Stimulated activated CD8-positive, alpha-beta memory T cell treated with anti-CD3 and anti-CD28 coated beads, Interleukin-12 subunit alpha, Interleukin-12 subunit beta, amount 100 ng/mL, for 1 hour (primary cell): ENCODE data around the gene DOC2A.
"Not testable (repeated sequence)": the region's sequence is repeated elsewhere in the genome, so short reads cannot be mapped to it uniquely, and the experiment has no call there.

Experiments
- DNase-seq: peaks from one replicate; pipeline ENCODE4 v3.0.0-alpha.2; 2020; ENCODE audit warnings: low read depth

DOC2A gene

GRCh38 chr16:30010844-30011713 lies at the start of gene DOC2A:
Gene DOC2A, minus strand, starts transcription at chr16:30011027. Its CDS starts 805 bp downstream, at chr16:30010222.
- no peak for DNase-seq

- no peak for DNase-seq
Measured at GRCh38 chr16:30060346-30060745, 49.5 kb upstream of the DOC2A start.

- no peak for DNase-seq
Measured at GRCh38 chr16:30054959-30055553, 44.2 kb upstream of the DOC2A start.

GRCh38 chr16:30054451-30054850 lies 43.6 kb upstream of the DOC2A start:
- DNase-seq, result no peak

GRCh38 chr16:30053376-30054015 lies 42.7 kb upstream of the DOC2A start:
- DNase-seq, result no peak

GRCh38 chr16:30052671-30053372 lies 42.0 kb upstream of the DOC2A start:
- DNase-seq, result peak; percentile 89

DNA sequence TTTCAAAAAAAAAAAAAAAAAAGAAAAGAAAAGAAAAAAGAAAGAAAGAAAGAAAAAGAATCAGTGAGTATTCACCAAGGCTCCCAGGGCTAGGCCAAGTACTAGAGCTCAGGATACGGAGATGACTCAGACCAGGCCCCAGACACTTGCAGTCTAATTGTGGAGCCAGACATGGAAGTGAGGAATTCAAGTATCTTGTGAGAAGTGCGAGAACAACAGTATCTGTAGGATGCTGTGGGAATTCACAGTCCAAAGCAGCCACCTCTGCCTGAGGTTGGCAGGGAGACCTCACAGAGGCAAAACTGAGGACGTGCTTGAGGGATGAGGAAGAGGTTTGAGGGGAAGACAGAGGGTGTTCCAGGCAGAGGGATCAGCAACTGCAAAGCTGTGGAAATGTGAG lies 40.7 kb upstream of the DOC2A start:
- DNase-seq, result no peak

GRCh38 chr16:30049871-30050270 lies 39.0 kb upstream of the DOC2A start:
- no peak for DNase-seq

DNA sequence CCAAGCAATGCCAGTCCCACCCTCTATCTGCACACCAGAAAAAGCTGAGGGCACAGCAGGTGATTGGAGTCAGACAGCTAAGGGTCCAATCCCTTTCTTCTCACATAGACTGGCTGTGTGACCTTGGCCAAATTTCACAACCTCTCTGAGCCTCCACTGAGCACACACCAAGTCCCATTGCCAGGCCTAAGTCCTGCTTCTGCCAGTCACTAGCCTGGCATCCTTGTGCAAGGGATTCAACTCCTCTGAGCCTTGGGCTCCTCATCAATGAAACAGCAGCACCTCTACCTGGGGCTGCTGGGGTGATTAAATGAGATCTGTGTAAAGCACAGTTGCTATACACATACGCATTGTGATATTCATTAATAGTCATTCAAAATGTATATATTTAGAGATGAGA lies 35.8 kb upstream of the DOC2A start:
- DNase-seq, result no peak

- DNase-seq, result no peak
Measured at GRCh38 chr16:30046178-30046577, 35.4 kb upstream of the DOC2A start.

DNA sequence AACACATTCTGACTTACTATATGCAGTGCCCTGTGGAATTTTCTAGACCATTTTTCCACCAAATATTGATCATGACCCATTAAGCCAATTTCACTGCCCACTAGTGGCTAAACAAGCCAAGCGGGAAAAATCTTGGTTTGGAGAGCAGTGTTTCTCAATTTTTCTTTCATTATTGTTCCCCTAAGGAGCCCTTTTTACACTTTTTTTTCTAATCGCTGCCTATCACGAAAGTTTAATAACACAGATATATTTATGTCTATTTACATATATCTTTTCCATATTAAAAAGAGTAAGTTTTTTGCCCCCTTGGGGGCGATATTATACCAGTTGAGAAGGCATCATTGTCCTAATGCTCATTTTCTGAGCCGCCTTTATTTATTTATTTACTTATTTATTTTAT lies 31.0 kb upstream of the DOC2A start:
- no peak for DNase-seq

- not testable (repeated sequence) for DNase-seq
Measured at GRCh38 chr16:30040690-30041089, 29.9 kb upstream of the DOC2A start.

DNA sequence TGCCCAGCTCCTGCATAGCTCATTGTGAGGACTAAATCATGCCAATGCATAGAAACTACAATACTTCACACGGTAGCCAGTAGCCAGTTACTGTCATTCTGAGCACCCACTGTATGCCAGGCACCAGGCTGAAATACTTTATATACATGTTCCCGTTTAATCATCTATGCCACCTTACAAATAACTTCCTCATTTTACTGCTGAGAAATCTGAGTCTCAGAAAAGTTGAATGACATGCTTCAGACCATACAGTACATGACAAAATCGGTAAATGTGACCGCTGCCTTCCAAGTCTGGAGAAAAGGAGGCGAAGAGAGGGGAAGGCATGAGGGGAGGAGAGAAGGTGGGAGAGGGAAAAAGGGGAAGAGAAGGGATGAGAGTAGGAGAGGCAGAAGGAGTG lies 29.4 kb upstream of the DOC2A start:
- no peak for DNase-seq

GRCh38 chr16:30033270-30033669 lies 22.4 kb upstream of the DOC2A start:
- no peak for DNase-seq

DNA sequence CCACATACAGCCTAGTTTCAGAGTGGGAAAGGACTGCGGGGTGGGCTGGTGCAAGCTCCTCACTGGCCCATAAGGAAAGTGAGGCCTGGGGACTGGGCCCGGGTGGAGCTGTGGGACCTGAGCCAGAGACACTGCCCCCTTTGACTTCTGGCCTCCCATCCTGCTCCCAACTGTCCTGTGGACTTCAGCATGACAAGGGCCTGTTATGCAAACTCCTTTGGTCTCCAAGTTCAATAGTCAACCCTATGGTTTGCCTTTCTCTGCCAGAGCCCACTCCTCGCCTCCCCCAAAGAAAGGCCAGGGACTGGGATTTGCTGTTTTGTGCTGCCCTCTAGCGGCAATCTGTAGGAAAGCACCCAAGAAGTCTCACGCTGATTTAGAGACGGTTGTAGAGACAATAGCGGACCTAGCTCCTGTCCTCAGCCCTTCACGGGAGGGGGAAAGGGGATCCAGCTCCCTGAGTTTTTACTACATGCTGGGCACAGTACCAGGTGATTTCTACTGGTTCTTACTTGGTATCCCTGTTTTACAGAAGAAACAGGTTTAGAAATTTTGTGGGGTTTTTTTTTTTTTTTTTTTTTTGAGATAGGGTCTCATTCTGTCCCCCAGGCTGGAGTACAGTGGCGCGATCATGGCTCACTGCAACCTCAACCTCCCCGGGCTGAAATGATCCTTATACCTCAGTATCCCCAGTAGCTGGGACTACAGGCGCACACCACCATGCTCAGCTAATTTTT lies 21.4 kb upstream of the DOC2A start:
- peak; percentile 28 for DNase-seq

- DNase-seq, result no peak
Measured at GRCh38 chr16:30031477-30031918, 20.7 kb upstream of the DOC2A start.

GRCh38 chr16:30030841-30031413 lies 20.1 kb upstream of the DOC2A start, which contains the start of gene TLCD3B:
Gene TLCD3B, minus strand, starts transcription at chr16:30031271. Its CDS starts 744 bp downstream, at chr16:30030527.
- no peak for DNase-seq

GRCh38 chr16:30030011-30030685 lies 19.3 kb upstream of the DOC2A start:
- DNase-seq, result no peak

DNA sequence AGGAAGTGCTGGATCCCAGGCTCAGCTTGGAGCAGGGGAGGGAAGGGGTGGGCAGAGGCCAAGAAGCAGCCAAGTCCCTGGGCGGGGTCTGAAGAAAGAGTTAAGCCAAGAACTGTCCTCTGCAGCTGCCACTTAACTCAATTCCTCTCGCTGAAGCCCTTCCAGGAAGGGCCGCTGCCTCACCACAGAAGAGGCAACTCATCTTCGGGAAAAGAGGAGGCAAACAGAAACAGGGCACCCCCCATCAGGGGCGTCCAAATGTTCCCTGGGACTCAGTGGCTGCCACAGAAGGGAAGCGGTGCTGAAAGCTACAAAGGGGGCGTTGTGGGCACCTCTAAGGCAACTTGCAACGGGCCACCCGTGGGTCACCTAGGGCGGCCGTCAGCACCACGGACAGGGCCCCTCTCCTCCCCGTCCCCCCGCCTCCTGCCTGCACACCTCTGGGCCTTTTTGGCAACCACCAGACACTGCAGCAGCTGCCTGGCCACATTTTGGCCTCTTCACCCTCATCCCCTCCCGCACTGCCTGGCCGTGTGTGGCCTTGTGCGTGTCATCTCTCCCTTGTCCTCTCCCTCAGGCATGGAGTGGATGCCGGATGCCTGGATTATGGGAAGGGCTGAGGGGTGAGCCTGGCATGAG lies 17.7 kb upstream of the DOC2A start:
- DNase-seq, result no peak
